Activated naive CD8-positive, alpha-beta T cell (primary cell): ENCODE measurements around the gene PCDH18.
"Not testable (repeated sequence)": the region's sequence is repeated elsewhere in the genome, so short reads cannot be mapped to it uniquely, and the experiment has no call there.

Source experiments
- H3K27ac Mint-ChIP-seq: one replicate; pipeline ENCODE4 v1.8.0; 2021; ENCODE audit warnings: mixed read lengths
- H3K27me3 Mint-ChIP-seq: one replicate; pipeline ENCODE4 v1.8.0; 2021; ENCODE audit warnings: mixed read lengths
- H3K36me3 Mint-ChIP-seq: one replicate; pipeline ENCODE4 v1.8.0; 2021; ENCODE audit warnings: mixed read lengths
- H3K4me1 Mint-ChIP-seq: one replicate; pipeline ENCODE4 v1.8.0; 2021; ENCODE audit warnings: low read depth, mixed read lengths
- H3K4me3 Mint-ChIP-seq: one replicate; pipeline ENCODE4 v1.8.0; 2021; ENCODE audit warnings: mild to moderate bottlenecking, mixed read lengths
- H3K9me3 Mint-ChIP-seq: one replicate; pipeline ENCODE4 v1.8.0; 2021; ENCODE audit warnings: low read depth, mixed read lengths

The PCDH18 gene

GRCh38 chr4:137535718-137536117 lies 3.4 kb upstream of the PCDH18 start:
- Mint-ChIP-seq H3K4me1 (no peaks in the 10 kb centered on the region), H3K36me3 (no peaks in the 10 kb centered on the region), H3K9me3 (no peaks in the 10 kb centered on the region), H3K27me3 (no peaks in the 10 kb centered on the region), H3K4me3 (no peak overlapping the region), H3K27ac (no peak overlapping the region)

DNA sequence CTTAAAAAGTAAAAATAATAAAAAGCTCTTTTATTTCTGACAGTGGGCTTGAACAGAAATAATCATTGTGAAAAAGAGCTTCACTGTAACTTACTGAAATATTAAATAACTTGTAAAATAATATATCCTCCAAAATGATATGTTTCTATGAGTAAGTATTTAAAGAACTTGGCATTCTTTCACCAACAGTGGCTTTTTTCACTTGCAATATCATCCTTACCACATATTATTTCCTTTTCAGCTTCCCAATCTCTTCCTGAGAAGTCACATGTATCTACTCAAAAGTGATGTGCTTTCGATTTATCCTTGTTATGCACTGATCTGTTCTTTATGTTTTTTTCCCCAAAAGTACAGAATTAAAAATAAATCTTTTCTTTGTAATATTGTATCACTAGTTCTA lies 2.2 kb upstream of the PCDH18 start:
- Mint-ChIP-seq H3K36me3 (no peaks in the 10 kb centered on the region), H3K9me3 (no peaks in the 10 kb centered on the region), H3K4me3 (no peak overlapping the region), H3K27me3 (no peaks in the 10 kb centered on the region), H3K27ac (no peak overlapping the region), H3K4me1 (no peaks in the 10 kb centered on the region)

- no peaks in the 10 kb centered on the region for H3K27me3 Mint-ChIP-seq
- no peak overlapping the region for H3K4me3 Mint-ChIP-seq
- H3K27ac Mint-ChIP-seq, result no peak overlapping the region
- H3K9me3 Mint-ChIP-seq, result no peaks in the 10 kb centered on the region
- H3K4me1 Mint-ChIP-seq, result no peaks in the 10 kb centered on the region
- H3K36me3 Mint-ChIP-seq, result no peaks in the 10 kb centered on the region
Measured at GRCh38 chr4:137533855-137534254, 1.6 kb upstream of the PCDH18 start.

- H3K27me3 Mint-ChIP-seq, result no peaks in the 10 kb centered on the region
- H3K9me3 Mint-ChIP-seq, result no peaks in the 10 kb centered on the region
- H3K27ac Mint-ChIP-seq, result no peak overlapping the region
- H3K36me3 Mint-ChIP-seq, result no peaks in the 10 kb centered on the region
- H3K4me1 Mint-ChIP-seq, result no peaks in the 10 kb centered on the region
- no peak overlapping the region for H3K4me3 Mint-ChIP-seq
Measured at GRCh38 chr4:137532869-137533236, 559 bp upstream of the PCDH18 start.

- Mint-ChIP-seq H3K27me3 (no peaks in the 10 kb centered on the region), H3K27ac (no peak overlapping the region), H3K9me3 (no peaks in the 10 kb centered on the region), H3K4me1 (no peaks in the 10 kb centered on the region), H3K36me3 (no peaks in the 10 kb centered on the region), H3K4me3 (no peak overlapping the region)
Measured at GRCh38 chr4:137531168-137531985, 917 bp downstream of the PCDH18 start.

DNA sequence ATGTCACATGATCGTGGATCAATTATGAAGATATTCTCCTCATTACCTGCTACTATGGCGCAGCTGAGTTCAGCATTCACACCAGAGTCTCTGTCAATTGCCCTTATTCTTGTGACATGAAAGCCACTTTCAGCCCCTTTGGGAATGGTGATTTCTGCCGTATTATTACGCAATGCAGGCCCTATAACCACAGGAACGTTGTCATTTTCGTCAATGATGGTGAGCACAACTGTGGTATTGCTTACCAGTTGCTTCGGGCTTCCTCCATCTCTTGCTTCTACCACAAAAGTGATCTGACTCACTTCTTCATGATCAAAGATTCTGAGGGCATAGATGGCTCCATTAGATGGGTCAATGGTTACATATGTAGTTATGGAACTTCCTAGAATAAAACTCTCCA lies 2.1 kb downstream of the PCDH18 start:
- Mint-ChIP-seq H3K36me3 (no peaks in the 10 kb centered on the region), H3K27ac (no peak overlapping the region), H3K4me1 (no peaks in the 10 kb centered on the region), H3K4me3 (no peak overlapping the region), H3K27me3 (no peaks in the 10 kb centered on the region), H3K9me3 (no peaks in the 10 kb centered on the region)

- no peak overlapping the region for H3K4me3 Mint-ChIP-seq
- H3K4me1 Mint-ChIP-seq, result no peaks in the 10 kb centered on the region
- no peaks in the 10 kb centered on the region for H3K27me3 Mint-ChIP-seq
- no peak overlapping the region for H3K27ac Mint-ChIP-seq
- H3K36me3 Mint-ChIP-seq, result no peaks in the 10 kb centered on the region
- no peaks in the 10 kb centered on the region for H3K9me3 Mint-ChIP-seq
Measured at GRCh38 chr4:137529432-137529831, 2.9 kb downstream of the PCDH18 start.

- H3K4me3 Mint-ChIP-seq, result no peak overlapping the region
- no peak overlapping the region for H3K27ac Mint-ChIP-seq
- H3K4me1 Mint-ChIP-seq, result no peaks in the 10 kb centered on the region
- no peaks in the 10 kb centered on the region for H3K36me3 Mint-ChIP-seq
- H3K27me3 Mint-ChIP-seq, result no peaks in the 10 kb centered on the region
- no peaks in the 10 kb centered on the region for H3K9me3 Mint-ChIP-seq
Measured at GRCh38 chr4:137528673-137529072, 3.6 kb downstream of the PCDH18 start.

DNA sequence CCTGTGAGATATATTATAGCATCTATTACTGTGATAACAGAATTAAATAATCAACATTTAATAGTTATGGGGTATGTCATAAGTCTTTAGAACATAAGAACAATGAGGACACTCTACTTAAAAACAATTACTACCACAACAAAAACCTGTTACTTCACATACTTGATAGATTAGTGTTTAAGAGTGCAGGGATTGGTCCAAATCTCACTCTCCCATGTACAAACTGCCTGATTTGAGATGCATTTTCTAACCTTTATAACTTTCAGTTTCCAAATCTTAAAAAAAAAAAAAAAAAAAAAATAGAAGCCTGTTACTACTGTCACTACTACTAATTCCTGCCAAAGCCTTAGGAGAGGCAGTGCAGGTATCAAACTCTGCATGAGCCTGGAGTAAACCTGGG lies 5.6 kb downstream of the PCDH18 start:
- Mint-ChIP-seq H3K27ac (no peak overlapping the region), H3K4me3 (no peak overlapping the region), H3K4me1 (no peaks in the 10 kb centered on the region), H3K27me3 (no peaks in the 10 kb centered on the region), H3K9me3 (no peaks in the 10 kb centered on the region), H3K36me3 (no peaks in the 10 kb centered on the region)

DNA sequence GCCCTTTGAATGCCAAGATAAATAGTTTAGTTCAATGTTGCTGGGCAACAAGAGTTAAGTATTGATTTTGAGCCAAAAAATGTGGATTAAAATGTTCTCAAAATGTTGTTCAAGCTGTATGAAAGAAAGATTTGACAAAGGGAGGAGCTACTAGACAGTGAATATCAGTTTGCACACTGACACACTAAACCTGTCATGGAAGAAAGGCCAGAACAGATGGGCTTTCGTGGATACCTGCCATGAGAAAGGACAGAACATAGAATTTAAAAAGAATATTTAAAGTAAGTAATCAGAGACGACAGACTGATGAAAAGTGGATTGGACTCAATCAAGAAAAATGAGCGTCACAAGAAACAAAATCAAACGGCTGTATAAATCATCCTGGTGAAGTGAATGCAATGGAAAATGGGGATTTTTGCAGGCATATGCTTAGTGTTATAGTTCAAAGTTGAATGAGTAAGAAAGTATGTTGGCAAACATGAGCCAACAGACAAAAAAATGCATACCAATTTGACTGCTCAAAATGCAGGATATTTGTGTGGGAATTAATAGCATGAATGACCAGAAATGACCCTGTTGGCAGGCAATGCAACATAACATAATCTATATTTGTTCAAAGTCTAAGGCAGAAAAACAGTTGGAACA lies 7.4 kb downstream of the PCDH18 start:
- H3K4me1 Mint-ChIP-seq, result no peaks in the 10 kb centered on the region
- H3K27me3 Mint-ChIP-seq, result no peaks in the 10 kb centered on the region
- H3K9me3 Mint-ChIP-seq, result no peaks in the 10 kb centered on the region
- no peak overlapping the region for H3K27ac Mint-ChIP-seq
- no peaks in the 10 kb centered on the region for H3K36me3 Mint-ChIP-seq
- no peak overlapping the region for H3K4me3 Mint-ChIP-seq

DNA sequence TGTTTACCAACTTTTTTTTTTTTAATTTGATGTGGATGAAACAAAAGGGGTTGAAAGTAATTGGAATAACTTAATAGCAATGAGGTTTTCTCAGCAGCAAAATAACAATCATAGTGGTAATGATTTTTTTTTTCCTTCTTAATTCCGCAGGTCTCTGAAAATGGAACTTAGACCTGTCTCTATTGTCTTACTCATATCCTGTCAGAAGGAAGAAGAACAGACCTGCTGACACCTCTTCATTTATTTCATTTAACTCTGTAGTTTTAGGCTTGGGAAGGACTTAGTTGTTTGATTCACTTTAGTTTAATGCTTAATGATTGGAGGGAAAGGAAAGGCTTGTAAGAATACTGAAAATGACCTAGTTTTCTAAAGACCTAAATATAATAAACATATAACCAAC lies 9.0 kb downstream of the PCDH18 start:
- Mint-ChIP-seq H3K27ac (no peak overlapping the region), H3K27me3 (no peaks in the 10 kb centered on the region), H3K4me3 (no peak overlapping the region), H3K4me1 (no peaks in the 10 kb centered on the region), H3K9me3 (no peaks in the 10 kb centered on the region), H3K36me3 (no peaks in the 10 kb centered on the region)

DNA sequence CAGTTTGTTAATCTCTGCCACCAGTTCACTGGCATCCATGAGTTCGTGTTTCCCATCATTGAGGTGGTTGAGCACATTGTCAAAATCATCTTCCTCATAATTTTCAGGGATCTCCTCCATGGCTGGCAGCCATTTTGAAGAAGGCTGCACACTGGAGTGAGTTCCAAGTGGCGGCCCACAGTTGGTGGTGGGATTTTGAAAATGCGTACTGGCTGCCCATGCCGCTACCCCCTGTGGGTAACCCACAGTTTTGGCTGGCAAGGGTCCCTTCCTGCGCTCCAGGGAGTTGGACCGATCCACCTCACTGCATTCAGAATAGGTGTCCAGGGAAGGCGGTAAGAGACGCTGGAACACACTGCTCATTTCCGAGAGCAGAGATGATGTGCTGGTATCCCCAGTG lies 11.2 kb downstream of the PCDH18 start:
- Mint-ChIP-seq H3K36me3 (no peaks in the 10 kb centered on the region), H3K27me3 (no peaks in the 10 kb centered on the region), H3K9me3 (no peaks in the 10 kb centered on the region), H3K27ac (no peak overlapping the region), H3K4me1 (no peaks in the 10 kb centered on the region), H3K4me3 (no peak overlapping the region)

DNA sequence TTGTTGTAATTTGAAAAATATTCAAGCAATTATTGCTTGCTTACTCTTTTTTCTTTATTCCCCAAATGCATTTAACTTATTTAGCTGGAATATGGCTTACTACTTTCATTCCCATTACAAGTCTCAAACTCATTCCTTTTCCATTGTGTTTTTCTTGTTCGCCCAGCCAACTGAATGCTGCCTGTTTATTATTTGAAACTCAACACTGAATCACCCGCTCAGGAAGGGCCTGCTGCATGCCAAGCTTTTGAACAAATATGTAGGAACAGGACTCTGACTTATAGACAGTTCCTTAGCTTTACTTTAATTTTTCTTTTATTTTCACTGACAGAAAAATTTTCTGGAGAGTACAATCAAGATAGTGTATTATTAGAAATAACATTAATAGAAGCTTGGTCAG lies 12.9 kb downstream of the PCDH18 start:
- Mint-ChIP-seq H3K4me1 (no peaks in the 10 kb centered on the region), H3K27me3 (no peaks in the 10 kb centered on the region), H3K4me3 (no peak overlapping the region), H3K36me3 (no peaks in the 10 kb centered on the region), H3K9me3 (no peaks in the 10 kb centered on the region), H3K27ac (no peak overlapping the region)

GRCh38 chr4:137517323-137517722 lies 15.0 kb downstream of the PCDH18 start:
- H3K4me1 Mint-ChIP-seq, H3K27ac Mint-ChIP-seq, H3K4me3 Mint-ChIP-seq, H3K36me3 Mint-ChIP-seq, H3K27me3 Mint-ChIP-seq, H3K9me3 Mint-ChIP-seq: not testable (repeated sequence)

GRCh38 chr4:137514406-137515111 lies 17.7 kb downstream of the PCDH18 start:
- no peaks in the 10 kb centered on the region for H3K27me3 Mint-ChIP-seq
- no peak overlapping the region for H3K27ac Mint-ChIP-seq
- no peaks in the 10 kb centered on the region for H3K4me1 Mint-ChIP-seq
- no peak overlapping the region for H3K4me3 Mint-ChIP-seq
- no peaks in the 10 kb centered on the region for H3K36me3 Mint-ChIP-seq
- H3K9me3 Mint-ChIP-seq, result peaks cover 3% of the 10 kb centered on the region
